Measurements from ENCODE around the gene HLF.

Gene HLF

GRCh38 chr17:55274355-55275255 lies 9.8 kb downstream of the HLF start:
- DNase-seq (ENCODE audit: low read depth, low spot score) = no peak

- no peak for DNase-seq (ENCODE audit: low read depth, low spot score)
These were observed 11.4 kb downstream of the HLF start for GRCh38 chr17:55275894-55276804.

DNA sequence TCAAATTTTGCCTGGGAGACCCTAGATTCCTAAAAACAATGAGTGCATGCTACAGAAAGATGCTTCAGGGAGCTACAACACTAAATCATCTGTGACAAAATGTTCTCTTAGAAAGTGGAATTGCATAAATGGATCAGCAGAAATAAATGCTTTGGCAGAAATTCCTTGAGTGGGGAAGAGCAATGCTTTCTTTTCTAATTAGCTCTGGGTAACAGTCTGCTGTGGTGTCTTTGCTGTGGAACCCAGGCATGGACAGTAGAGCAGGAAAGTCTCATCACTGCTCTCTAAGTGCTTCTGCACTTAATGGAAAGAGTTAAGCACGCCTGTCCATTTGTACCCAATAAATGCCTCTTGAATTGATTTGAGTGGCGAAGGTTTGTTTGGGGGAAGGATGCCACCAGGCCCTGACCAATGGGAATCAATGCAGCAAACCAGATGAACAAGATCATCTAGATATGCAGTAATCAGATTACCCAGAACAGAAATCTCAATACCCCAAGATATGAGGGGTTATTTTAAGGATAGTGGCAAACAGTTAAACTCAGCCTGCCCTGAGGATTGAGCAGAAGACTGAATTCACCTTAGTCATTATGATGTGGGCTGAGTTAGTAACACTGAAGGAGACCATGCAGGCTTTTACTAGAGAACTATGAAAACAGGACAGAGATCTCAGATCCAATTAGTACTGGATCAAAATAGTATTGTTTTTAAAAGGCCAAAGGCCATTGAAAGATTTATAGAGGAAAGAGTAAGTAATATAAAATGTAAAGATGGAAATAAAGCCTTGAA lies 13.6 kb downstream of the HLF start:
- DNase-seq (ENCODE audit: low read depth, low spot score) = no peak

- no peak for DNase-seq (ENCODE audit: low read depth, low spot score)
These were observed 14.4 kb downstream of the HLF start for GRCh38 chr17:55279203-55279602.

DNA sequence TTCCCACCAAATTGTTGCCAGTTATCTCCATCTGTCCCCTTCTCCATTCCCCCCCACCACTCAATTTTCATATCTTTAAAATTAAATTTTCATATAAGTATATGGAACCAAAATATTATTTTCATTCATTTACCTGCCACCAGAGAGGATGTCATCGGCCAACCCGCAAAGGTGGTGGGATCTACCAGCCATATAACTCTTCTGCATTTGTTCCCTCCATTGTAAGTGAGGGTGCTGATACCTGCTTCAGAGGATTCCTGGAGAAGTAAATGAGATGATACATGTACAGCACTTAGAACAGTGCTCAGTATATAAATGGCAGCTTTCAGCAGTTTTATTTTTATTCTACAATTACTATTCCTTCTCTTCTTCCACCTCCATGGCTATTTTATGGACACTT lies 15.0 kb downstream of the HLF start:
- DNase-seq (ENCODE audit: low read depth, low spot score) = no peak

DNA sequence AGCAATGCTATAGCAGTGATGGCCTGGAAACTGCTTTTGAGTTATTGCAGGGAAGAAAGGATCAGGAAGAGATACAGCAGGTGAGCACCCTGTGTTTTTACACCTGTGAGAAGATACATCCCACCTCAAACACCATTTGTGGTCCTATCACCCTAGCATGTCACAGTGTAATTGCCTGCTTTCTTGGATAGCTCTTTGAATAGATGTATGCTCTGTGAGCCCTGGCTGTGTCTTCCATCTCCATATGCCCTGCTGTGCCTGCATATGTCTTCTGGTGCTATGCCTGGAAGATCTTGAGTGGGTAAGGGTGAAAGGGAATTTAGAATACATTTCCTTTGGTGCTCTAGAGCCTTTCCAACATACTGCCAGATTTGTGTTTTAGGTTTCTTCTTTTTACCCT lies 15.5 kb downstream of the HLF start:
- no peak for DNase-seq (ENCODE audit: low read depth, low spot score)

DNA sequence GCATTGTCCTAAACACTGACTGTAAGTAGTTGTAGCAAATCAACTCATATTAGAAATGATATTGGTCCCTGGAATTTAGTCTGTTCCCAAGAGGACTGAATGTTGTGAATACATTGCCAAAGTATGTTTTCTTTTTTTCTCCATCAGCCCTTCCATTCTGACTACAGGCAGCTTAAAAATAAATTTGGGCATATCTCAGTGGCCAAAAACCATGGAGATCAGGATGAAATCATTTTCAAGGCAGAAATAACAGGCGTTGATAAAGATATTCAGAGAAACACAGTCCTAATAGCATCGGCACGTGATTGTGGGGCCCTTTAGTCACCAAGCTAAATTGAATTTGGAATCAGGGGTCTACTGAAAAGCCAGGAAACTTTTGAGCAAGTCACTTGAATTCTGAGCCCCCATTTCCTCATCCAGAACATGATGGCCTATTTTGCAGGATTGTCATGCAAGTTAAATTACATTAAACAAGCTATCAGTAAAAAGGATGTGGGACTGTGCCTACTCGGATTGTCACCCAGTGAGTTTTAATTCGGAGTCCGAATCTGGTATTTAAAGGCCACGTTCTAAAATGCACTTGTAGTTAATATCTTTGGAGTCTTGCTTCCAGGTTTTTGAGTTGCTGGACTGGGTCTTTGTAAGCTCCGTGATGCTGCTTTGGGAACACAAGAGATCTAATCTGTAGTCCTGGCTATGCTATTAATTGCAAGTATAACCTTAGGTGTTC lies 17.1 kb downstream of the HLF start:
- DNase-seq (ENCODE audit: low read depth, low spot score) = no peak

DNA sequence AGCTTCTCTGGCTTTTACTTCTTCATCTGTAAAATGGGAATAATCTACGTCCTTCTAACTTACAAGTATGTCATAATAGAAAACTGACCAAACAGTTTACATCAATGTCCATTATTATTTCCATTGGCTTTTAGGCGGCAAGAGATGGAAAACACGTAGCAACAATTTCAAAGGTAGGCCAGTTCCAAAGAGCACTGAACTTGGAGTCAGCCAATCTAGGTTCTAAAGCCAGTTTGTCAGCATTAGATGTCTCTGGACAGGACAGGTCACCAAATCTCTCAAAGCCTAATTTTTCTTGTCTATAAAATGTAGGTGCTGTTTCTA lies 17.6 kb downstream of the HLF start:
- no peak for DNase-seq (ENCODE audit: low read depth, low spot score)

- no peak for DNase-seq (ENCODE audit: low read depth, low spot score)
These were observed 18.0 kb downstream of the HLF start for GRCh38 chr17:55282741-55283140.

GRCh38 chr17:55283256-55283965 lies 18.7 kb downstream of the HLF start:
- no peak for DNase-seq (ENCODE audit: low read depth, low spot score)

GRCh38 chr17:55284001-55284884 lies 19.5 kb downstream of the HLF start:
- no peak for DNase-seq (ENCODE audit: low read depth, low spot score)

DNA sequence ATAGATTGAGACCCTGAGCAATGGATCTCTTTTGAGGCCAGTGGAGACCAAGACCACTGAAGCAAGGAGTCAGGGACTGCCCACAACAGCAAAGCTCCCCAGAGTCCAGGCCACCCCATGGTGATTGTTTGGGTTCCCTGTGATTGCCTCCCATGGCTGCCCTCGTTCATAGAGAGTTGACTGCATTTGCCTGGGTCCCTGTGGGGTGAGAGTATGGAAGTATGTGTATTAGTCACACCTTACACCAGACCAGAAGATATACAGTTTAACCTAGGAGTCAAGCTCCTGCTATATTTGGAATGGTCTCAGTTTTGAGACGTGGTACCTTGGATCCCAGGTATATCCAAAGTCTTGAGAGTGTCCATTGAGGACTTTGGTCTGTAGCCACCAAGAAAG lies 20.2 kb downstream of the HLF start:
- DNase-seq (ENCODE audit: low read depth, low spot score) = no peak

GRCh38 chr17:55285340-55286301 lies 20.9 kb downstream of the HLF start:
- no peak for DNase-seq (ENCODE audit: low read depth, low spot score)

- DNase-seq (ENCODE audit: low read depth, low spot score) = no peak
These were observed 22.2 kb downstream of the HLF start for GRCh38 chr17:55286681-55287589.

DNA sequence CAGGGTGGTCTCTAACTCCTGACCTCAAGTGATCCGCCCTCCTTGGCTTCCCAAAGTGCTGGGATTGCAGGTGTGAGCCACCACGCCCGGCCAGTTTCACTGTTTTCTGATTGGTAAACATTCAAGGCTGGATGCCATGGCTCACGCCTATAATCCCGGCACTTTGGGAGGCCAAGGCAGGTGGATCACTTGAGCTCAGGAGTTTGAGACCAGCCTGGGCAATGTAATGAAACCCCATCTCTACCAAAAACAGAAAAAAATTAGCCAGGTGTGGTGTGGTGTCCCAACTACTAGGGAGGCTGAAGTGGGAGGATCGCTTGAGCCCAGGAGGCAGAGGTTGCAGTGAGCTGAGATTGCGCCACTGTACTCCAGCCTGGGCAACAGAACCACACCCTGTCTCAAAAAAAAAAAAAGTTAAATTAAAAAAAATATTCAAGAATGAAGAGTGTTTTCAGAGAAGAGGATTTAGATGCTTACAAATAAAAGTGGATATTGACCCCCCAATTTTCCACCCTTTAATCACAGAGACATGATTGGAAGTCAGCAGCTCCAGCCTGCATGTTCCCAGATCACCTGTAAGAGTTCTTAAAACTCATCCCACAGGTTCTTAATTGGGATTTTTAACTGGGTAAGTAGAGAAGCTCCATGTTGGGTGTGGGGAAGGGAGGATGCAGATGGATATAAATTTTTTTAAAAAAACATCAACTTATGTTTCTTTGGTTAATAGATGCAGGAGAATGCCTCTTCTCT lies 23.8 kb downstream of the HLF start:
- no peak for DNase-seq (ENCODE audit: low read depth, low spot score)

GRCh38 chr17:55289106-55289446 lies 24.3 kb downstream of the HLF start:
- DNase-seq (ENCODE audit: low read depth, low spot score) = no peak

GRCh38 chr17:55289978-55290377 lies 25.2 kb downstream of the HLF start:
- no peak for DNase-seq (ENCODE audit: low read depth, low spot score)

Measured in activated CD4-positive, CD25-positive, alpha-beta regulatory T cell treated with anti-CD3 and anti-CD28 coated beads, Interleukin-2, amount 50 U/mL, for 16 hours (primary cell).